OCI-LY3 (cell line): ENCODE measurements around the gene IFI27.

Experiments used
- H2AFZ ChIP-seq: fragments of 200-600, 300-600 bp; shearing (Covaris generic); 2 replicates; pipeline ENCODE4 v1.6.0; 2014; ENCODE audit warnings: antibody characterized with exemption, low read depth, low read length
- H3K27ac ChIP-seq: fragments of 200-600, 300-600 bp; sonication (generic); 2 replicates; pipeline ENCODE4 v1.5.1; 2014; ENCODE audit warnings: mild to moderate bottlenecking, low read length, moderate library complexity, mixed read lengths
- H3K27me3 ChIP-seq: fragments of 200-600, 300-600 bp; sonication (generic); 2 replicates; pipeline ENCODE4 v1.6.1; 2014; ENCODE audit warnings: low read depth, low read length, mixed read lengths
- H3K36me3 ChIP-seq: fragments of 200-600, 300-600 bp; sonication (generic); replicated peaks from 2 replicates; pipeline ENCODE3; 2014; ENCODE audit warnings: low read depth, low read length, mixed read lengths
- H3K4me1 ChIP-seq: fragments of 300-600, 200-600 bp; sonication (generic); 2 replicates; pipeline ENCODE4 v1.6.1; 2014; ENCODE audit warnings: low read length, mixed read lengths
- H3K4me2 ChIP-seq: fragments of 200-600, 300-600 bp; sonication (generic); 2 replicates; pipeline ENCODE4 v1.6.1; 2014; ENCODE audit warnings: low read length, mixed read lengths
- H3K4me3 ChIP-seq: fragments of 300-600, 200-600 bp; sonication (generic); 2 replicates; pipeline ENCODE4 v1.5.1; 2014; ENCODE audit warnings: antibody characterized with exemption, mild to moderate bottlenecking, low read length, moderate library complexity
- H3K79me2 ChIP-seq: fragments of 300-600, 200-600 bp; shearing (Covaris generic); 2 replicates; pipeline ENCODE4 v1.6.1; 2014; ENCODE audit warnings: mild to moderate bottlenecking, low read length, mixed read lengths
- H3K9ac ChIP-seq: fragments of 300-600, 200-600 bp; shearing (Covaris generic); 2 replicates; pipeline ENCODE4 v1.6.0; 2014; ENCODE audit warnings: mild to moderate bottlenecking, low read length, moderate library complexity
- H3K9me3 ChIP-seq: fragments of 200-600, 300-600 bp; shearing (Covaris generic); 2 replicates; pipeline ENCODE4 v1.6.1; 2014; ENCODE audit warnings: low read length, mixed read lengths; ENCODE audit not compliant: insufficient read depth
- H4K20me1 ChIP-seq: fragments of 200-600, 300-600 bp; sonication (generic); 2 replicates; pipeline ENCODE4 v1.6.1; 2016; ENCODE audit warnings: low read length, mixed read lengths; ENCODE audit not compliant: insufficient read depth
- CTCF ChIP-seq: fragments of 200-600, 300-600 bp; sonication (generic); IDR thresholded peaks from 2 replicates; pipeline ENCODE4 v1.5.1; 2014; ENCODE audit warnings: antibody characterized with exemption, low read length, low read depth
- EZH2phosphoT487 ChIP-seq: fragments of 200-600 bp; shearing (Covaris generic); IDR thresholded peaks from 2 replicates; pipeline ENCODE4 v1.6.1; 2018; ENCODE audit warnings: antibody characterized with exemption, mixed run types, low read depth

IFI27 gene

GRCh38 chr14:94113908-94114588, 3.5 kb downstream of the IFI27 start:
- Histone ChIP-seq H3K36me3 (no peaks in the 10 kb centered on the region), H3K4me2 (no peak overlapping the region), H3K27me3 (0 out of 2 replicates have a peak, but pooled peaks cover 4% of the 10 kb centered on the region)

GRCh38 chr14:94114589-94115057, 4.1 kb downstream of the IFI27 start:
- no peaks in the 10 kb centered on the region for H4K20me1 ChIP-seq
- no peaks in the 10 kb centered on the region for H3K36me3 ChIP-seq
- no peak overlapping the region for H3K4me3 ChIP-seq
- 0 out of 2 replicates have a peak, but pooled peaks cover 4% of the 10 kb centered on the region for H3K27me3 ChIP-seq
- no peak overlapping the region for H3K27ac ChIP-seq
- no peaks in the 10 kb centered on the region for H3K4me1 ChIP-seq
- H3K9me3 ChIP-seq, result no peaks in the 10 kb centered on the region
- H2AFZ ChIP-seq, result no peak overlapping the region
- no peak overlapping the region for H3K4me2 ChIP-seq
- no peak for TF ChIP-seq CTCF
- no peak for TF ChIP-seq EZH2phosphoT487
- no peaks in the 10 kb centered on the region for H3K79me2 ChIP-seq
- no peak overlapping the region for H3K9ac ChIP-seq

More at GRCh38 chr14:94113908-94114588, 3.5 kb downstream of the IFI27 start:
- H2AFZ ChIP-seq, result no peak overlapping the region
- no peak for TF ChIP-seq EZH2phosphoT487
- H3K79me2 ChIP-seq, result no peaks in the 10 kb centered on the region
- no peak overlapping the region for H3K4me3 ChIP-seq
- H4K20me1 ChIP-seq, result no peaks in the 10 kb centered on the region
- H3K9ac ChIP-seq, result no peak overlapping the region
- no peaks in the 10 kb centered on the region for H3K9me3 ChIP-seq
- H3K27ac ChIP-seq, result no peak overlapping the region
- no peaks in the 10 kb centered on the region for H3K4me1 ChIP-seq

GRCh38 chr14:94115058-94115591, 4.6 kb downstream of the IFI27 start:
- H3K4me1 ChIP-seq, result no peaks in the 10 kb centered on the region
- H2AFZ ChIP-seq, result no peak overlapping the region
- no peaks in the 10 kb centered on the region for H3K9me3 ChIP-seq
- no peak overlapping the region for H3K4me3 ChIP-seq
- H3K79me2 ChIP-seq, result no peaks in the 10 kb centered on the region
- H3K27me3 ChIP-seq, result 0 out of 2 replicates have a peak, but pooled peaks cover 4% of the 10 kb centered on the region
- no peak overlapping the region for H3K9ac ChIP-seq
- H3K4me2 ChIP-seq, result no peak overlapping the region
- no peak for TF ChIP-seq EZH2phosphoT487
- TF ChIP-seq CTCF, result no peak
- no peak overlapping the region for H3K27ac ChIP-seq
- H3K36me3 ChIP-seq, result no peaks in the 10 kb centered on the region
- no peaks in the 10 kb centered on the region for H4K20me1 ChIP-seq

- Histone ChIP-seq H3K27me3 (0 out of 2 replicates have a peak, but pooled peaks cover 4% of the 10 kb centered on the region), H2AFZ (no peak overlapping the region)
- TF ChIP-seq CTCF (no peak), EZH2phosphoT487 (no peak)
Observed at GRCh38 chr14:94115631-94116030, 5.1 kb downstream of the IFI27 start.

More at GRCh38 chr14:94115631-94116030, 5.1 kb downstream of the IFI27 start:
- no peaks in the 10 kb centered on the region for H4K20me1 ChIP-seq
- no peak overlapping the region for H3K27ac ChIP-seq
- no peaks in the 10 kb centered on the region for H3K4me1 ChIP-seq
- H3K4me3 ChIP-seq, result no peak overlapping the region
- H3K9me3 ChIP-seq, result no peaks in the 10 kb centered on the region
- no peak overlapping the region for H3K4me2 ChIP-seq
- H3K9ac ChIP-seq, result no peak overlapping the region
- no peaks in the 10 kb centered on the region for H3K79me2 ChIP-seq
- no peaks in the 10 kb centered on the region for H3K36me3 ChIP-seq
